Measurements from ENCODE around the gene RIN3.

The RIN3 gene

GRCh38 chr14:92645841-92646478 lies 132.4 kb downstream of the RIN3 start:
- TF ChIP-seq CTCF (IDR thresholded peaks at IDR 0.05), result no peak

GRCh38 chr14:92646952-92647796 lies 133.6 kb downstream of the RIN3 start:
- TF ChIP-seq CTCF (IDR thresholded peaks at IDR 0.05), result no peak

- TF ChIP-seq CTCF (IDR thresholded peaks at IDR 0.05), result no peak
These were observed 134.3 kb downstream of the RIN3 start for GRCh38 chr14:92647797-92648279.

GRCh38 chr14:92649066-92649465 lies 135.5 kb downstream of the RIN3 start:
- no peak for TF ChIP-seq CTCF (IDR thresholded peaks at IDR 0.05)

- TF ChIP-seq CTCF (IDR thresholded peaks at IDR 0.05), result no peak
These were observed 136.5 kb downstream of the RIN3 start for GRCh38 chr14:92649934-92650545.

GRCh38 chr14:92650581-92651105 lies 137.1 kb downstream of the RIN3 start:
- no peak for TF ChIP-seq CTCF (IDR thresholded peaks at IDR 0.05)

GRCh38 chr14:92651106-92651757 lies 137.7 kb downstream of the RIN3 start:
- TF ChIP-seq CTCF (IDR thresholded peaks at IDR 0.05), result no peak

All from LNCAP (cell line).